H1 (cell line): ENCODE data around the gene CTU1. TPM values are rescaled to one million over a fixed set of nuclear protein-coding genes. Genes with fewer than 3 reads are reported as not detected.

Experiments used
- CHD7 ChIP-seq: fragments of 300-600 bp; sonication (generic); IDR thresholded peaks from 2 replicates; pipeline ENCODE4 v1.7.1; 2012; ENCODE audit warnings: low read length, moderate library complexity, mild to moderate bottlenecking, inconsistent platforms; ENCODE audit not compliant: insufficient replicate concordance
- CTCF ChIP-seq, 3 experiments: IDR thresholded peaks; 1 replicate in 2 of 3; 2 replicates in 1 of 3; pipeline versions ENCODE4 v1.5.1 to v1.6.1; 2011; ENCODE audit warnings: low read length in 3 of 3, mild to moderate bottlenecking in 3 of 3, inconsistent platforms in 2 of 3, low read depth in 1 of 3, moderate library complexity in 1 of 3; ENCODE audit not compliant: insufficient read depth in 1 of 3; ENCODE audit errors: control extremely low read depth in 1 of 3
- polyA plus RNA-seq, 7 experiments: library from polyadenylated mRNA; depleted of rRNA in 3 of 7; stranded (reverse) in 5 of 7; unstranded in 2 of 7; fragments of >200 nt in 5 of 7; fragments of 200-250 nt in 2 of 7; gene quantifications; 1 replicate in 5 of 7; 2 replicates in 1 of 7; 4 replicates in 1 of 7; pipeline versions ENCODE4 v1.2.1 to v1.2.3, GENCODE V29; 2011 to 2013; ENCODE audit warnings: missing spikeins in 2 of 7, mixed read lengths in 2 of 7
- total RNA-seq: library from RNA; stranded (reverse); fragmentation: NEBNext Ultra II Directional; extraction: Animal tissue kit (Norgen Biotek cat#: 25700); gene quantifications from 2 replicates; pipeline ENCODE4 v1.2.1, GENCODE V29; 2021

Gene CTU1
- total and polyA plus RNA-seq, 2 of the 8 experiments (the other 6 are each of a cell fraction or from before 2014, with no cell fraction given) = 4.6 to 7.2 TPM

- TF ChIP-seq CHD7 (no peak), CTCF (IDR thresholded peaks at IDR 0.05; ENCODE audit: control extremely low read depth in 1 of 3, insufficient read depth in 1 of 3, low read depth in 1 of 3, low read length in 3 of 3) (no peak)
Observed at GRCh38 chr19:51081476-51081875, 26.7 kb downstream of the CTU1 start (continued).
